ENCODE results near the gene MTHFD1. TPM values are rescaled to one million over a fixed set of nuclear protein-coding genes. Genes with fewer than 3 reads are reported as not detected.

The MTHFD1 gene
- total RNA-seq, 1 donor from 2014 or later: 47.1 TPM

DNA sequence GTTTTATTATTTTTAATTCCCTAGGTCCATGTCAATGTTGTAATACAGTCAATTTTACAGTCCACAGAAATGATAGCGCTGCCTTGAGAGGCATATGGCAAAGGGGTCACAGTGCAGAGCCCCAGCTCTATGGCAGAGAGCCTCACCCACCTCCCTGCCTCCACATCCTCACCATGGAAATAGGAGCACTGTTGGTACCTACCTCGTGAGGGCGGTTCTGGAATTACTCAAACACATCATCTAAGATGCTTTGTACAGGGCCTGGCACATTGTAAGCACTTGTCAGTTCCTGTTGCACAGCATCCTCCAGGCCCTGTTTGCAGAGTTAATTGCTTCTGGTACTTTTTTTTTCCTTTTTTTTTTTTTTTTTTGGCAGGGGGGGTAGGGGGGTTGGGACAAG, 73.1 kb downstream of the MTHFD1 start:
- intact Hi-C loops (cut with DNase I): no loop called here
- Histone ChIP-seq H3K27me3 (no peaks in the 10 kb centered on the region), H3K4me3 (no peak overlapping the region), H3K27ac (no peak overlapping the region), H3K4me1 (peaks cover 13% of the 10 kb centered on the region), H3K36me3 (peaks cover 5% of the 10 kb centered on the region), H3K9me3 (no peaks in the 10 kb centered on the region)
- TF ChIP-seq, protein P1, sequence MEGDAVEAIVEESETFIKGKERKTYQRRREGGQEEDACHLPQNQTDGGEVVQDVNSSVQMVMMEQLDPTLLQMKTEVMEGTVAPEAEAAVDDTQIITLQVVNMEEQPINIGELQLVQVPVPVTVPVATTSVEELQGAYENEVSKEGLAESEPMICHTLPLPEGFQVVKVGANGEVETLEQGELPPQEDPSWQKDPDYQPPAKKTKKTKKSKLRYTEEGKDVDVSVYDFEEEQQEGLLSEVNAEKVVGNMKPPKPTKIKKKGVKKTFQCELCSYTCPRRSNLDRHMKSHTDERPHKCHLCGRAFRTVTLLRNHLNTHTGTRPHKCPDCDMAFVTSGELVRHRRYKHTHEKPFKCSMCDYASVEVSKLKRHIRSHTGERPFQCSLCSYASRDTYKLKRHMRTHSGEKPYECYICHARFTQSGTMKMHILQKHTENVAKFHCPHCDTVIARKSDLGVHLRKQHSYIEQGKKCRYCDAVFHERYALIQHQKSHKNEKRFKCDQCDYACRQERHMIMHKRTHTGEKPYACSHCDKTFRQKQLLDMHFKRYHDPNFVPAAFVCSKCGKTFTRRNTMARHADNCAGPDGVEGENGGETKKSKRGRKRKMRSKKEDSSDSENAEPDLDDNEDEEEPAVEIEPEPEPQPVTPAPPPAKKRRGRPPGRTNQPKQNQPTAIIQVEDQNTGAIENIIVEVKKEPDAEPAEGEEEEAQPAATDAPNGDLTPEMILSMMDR (IDR thresholded peaks at IDR 0.05): no peak
- no peak for DNase-seq
- ATAC-seq: no peak

DNA sequence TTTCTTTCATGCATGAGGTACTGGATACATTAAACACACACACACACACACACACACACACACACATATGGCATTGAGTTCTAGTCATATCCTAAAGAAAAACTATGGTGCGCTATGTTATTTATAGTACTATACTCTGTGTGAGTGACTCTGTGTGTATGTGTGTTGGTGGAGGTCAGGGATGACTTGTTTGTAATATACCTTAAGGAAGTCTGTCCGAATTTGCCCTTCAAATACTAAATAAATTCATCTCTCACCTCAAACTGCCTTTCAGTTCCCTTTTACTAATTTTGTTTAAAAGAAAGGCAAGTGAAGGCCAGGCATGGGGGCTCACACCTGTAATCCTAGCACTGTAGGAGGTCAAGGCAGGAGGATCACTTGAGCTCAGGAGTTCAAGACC, 75.0 kb downstream of the MTHFD1 start:
- DNase-seq: no peak
- TF ChIP-seq, protein P1 (IDR thresholded peaks at IDR 0.05): no peak
- Histone ChIP-seq H3K9me3 (no peaks in the 10 kb centered on the region), H3K27ac (no peak overlapping the region), H3K4me3 (no peak overlapping the region), H3K36me3 (no peaks in the 10 kb centered on the region), H3K27me3 (no peaks in the 10 kb centered on the region), H3K4me1 (peaks cover 19% of the 10 kb centered on the region)
- intact Hi-C loops (cut with DNase I): no loop called here
- ATAC-seq: no peak

DNA sequence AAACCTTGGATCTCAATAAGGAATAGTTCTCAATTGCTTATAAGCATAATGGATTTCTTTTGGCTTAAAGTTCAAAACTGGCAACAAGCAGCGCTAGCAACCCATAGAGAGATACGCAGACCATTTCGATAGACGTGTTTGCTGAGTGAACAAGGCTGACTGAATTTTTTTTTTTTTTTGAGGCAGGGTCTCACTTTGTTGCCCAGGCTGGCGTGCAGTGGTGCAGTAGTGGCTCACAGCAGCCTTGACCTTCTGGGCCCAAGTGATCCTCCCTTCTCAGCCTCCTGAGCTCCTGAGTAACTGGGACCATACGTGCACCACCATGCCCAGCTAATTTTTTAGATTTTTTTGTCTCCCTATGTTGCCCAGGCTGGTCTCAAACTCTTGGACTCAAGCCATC, 75.7 kb downstream of the MTHFD1 start:
- no peak for DNase-seq
- ATAC-seq: no peak
- no peaks in the 10 kb centered on the region for H3K36me3 ChIP-seq
- H3K4me3 ChIP-seq: no peak overlapping the region
- TF ChIP-seq, protein P1 (IDR thresholded peaks at IDR 0.05): no peak
- no peaks in the 10 kb centered on the region for H3K27me3 ChIP-seq
- H3K4me1 ChIP-seq: peaks cover 19% of the 10 kb centered on the region
- no peak overlapping the region for H3K27ac ChIP-seq
- intact Hi-C loops (cut with DNase I): no loop called here
- no peaks in the 10 kb centered on the region for H3K9me3 ChIP-seq

DNA sequence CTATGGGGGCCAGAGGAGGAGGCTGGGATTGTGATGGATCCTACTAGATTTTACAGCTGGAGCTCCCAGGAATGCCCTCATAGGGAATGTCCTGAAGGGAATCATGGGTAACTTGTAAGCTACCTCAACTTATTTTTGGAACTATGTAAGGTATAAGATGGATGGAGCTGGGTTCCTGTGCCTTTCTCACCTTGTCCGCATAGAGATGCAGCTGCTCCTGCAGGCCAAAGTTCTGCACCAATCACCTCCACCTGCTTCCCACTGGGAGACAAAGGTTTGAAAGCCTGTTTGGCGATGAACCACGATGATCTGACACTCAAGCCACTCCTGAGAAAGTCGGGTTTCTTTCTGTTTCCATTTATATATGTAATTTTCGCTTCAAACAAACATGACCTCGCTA, 76.5 kb downstream of the MTHFD1 start:
- peak overlapping the region; percentile 70 for H3K4me3 ChIP-seq
- peak overlapping the region; percentile 63 for H3K27ac ChIP-seq
- no peaks in the 10 kb centered on the region for H3K9me3 ChIP-seq
- H3K4me1 ChIP-seq: peaks cover 19% of the 10 kb centered on the region
- no peak for DNase-seq
- TF ChIP-seq, protein P1 (IDR thresholded peaks at IDR 0.05): no peak
- H3K27me3 ChIP-seq: no peaks in the 10 kb centered on the region
- intact Hi-C loops (cut with DNase I): no loop called here
- ATAC-seq: no peak
- H3K36me3 ChIP-seq: no peaks in the 10 kb centered on the region

DNA sequence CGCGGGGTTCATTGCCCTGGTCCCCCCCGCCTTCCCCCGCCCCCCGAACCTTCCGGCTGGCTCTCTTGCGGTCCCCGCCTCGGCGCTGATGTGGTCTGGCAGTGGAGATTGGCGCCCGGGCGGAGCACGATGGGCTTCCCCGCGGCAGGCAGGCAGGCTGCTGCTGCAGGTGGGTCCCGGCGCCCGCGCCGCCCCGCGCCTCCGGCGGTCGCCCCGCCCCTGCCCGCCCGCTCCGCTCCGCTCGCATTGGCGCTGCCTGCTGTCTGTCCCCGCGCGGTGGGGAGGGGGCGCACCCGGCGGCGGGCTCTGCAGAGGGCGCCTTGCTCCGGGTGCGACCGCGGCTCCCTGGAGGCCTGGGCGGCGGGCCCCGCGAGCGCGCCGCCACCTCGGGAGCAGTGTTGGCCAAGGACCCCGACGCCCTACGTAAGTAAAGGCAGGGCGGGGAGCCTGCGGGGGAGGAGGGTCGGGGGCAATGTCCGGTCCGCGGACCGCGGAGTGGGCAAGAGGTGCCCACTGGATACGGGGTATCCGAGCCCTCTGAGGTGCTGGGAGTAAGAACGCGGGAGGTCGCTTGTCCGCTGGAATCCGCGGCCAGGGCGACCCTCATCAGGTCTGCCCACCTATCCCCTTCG, 77.2 kb downstream of the MTHFD1 start, which contains the start of gene AKAP5:
Gene AKAP5 (plus strand): TSS at position 309 of the 632 bp plus-strand sequence. CDS start 2,896 bp downstream, outside the sequence.
- peak; percentile 91 for ATAC-seq

More for the DNA sequence above, 77.2 kb downstream of the MTHFD1 start, which contains the start of gene AKAP5:
- H3K9me3 ChIP-seq: no peaks in the 10 kb centered on the region
- peak; percentile 80 for DNase-seq
- no peaks in the 10 kb centered on the region for H3K27me3 ChIP-seq
- no peaks in the 10 kb centered on the region for H3K36me3 ChIP-seq
- intact Hi-C loops (cut with DNase I): no loop called here
- peak within 1 kb of the TSS; percentile 70 for H3K4me3 ChIP-seq
- TF ChIP-seq, protein P1 (IDR thresholded peaks at IDR 0.05): no peak
- H3K27ac ChIP-seq: peak within 1 kb of the TSS; percentile 63
- peaks cover 19% of the 10 kb centered on the region for H3K4me1 ChIP-seq
